Inflammatory macrophage treated with lipopolysaccharide for 4 hours (primary cell): Measurements from ENCODE around the gene IKZF1.

Experiments
- DNase-seq: peaks from one replicate; pipeline ENCODE4 v3.0.0-alpha.2; 2020

IKZF1 gene

DNA sequence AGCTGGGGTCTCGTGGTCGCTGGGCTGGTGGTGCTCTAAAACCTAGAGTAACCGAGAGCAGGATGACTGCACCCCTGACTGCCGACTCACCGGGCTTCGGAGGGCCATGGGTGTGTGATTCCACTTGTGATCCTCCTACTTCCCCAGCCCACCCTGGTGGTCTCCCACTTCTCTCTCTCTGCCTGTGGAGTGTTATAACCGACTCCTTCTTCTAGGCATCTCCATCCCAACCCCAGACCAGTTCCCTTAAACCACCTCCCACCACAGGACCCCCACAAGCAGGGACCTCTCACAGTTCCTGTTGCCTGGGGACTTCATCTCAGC, 52.4 kb downstream of the IKZF1 start:
- no peak for DNase-seq

DNA sequence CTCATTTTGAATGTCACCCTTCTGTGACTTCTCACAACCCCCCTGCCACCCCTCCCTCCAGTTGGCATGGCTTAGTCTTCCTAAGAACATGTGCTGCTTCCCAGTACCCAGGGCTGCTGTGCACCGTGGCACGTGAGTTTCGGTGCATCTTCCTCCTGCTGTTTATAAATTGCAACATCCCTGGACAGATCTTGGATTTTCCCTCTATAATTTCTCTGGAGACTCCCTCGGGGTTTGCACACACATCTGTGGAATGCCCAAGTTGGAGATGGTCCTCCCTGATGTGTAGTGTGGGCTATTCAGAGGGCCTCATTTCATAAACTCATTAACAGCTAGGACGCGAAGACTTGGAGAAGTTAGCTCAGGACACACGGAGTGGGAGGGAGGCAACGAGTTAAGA, 52.9 kb downstream of the IKZF1 start:
- peak; percentile 34 for DNase-seq

DNA sequence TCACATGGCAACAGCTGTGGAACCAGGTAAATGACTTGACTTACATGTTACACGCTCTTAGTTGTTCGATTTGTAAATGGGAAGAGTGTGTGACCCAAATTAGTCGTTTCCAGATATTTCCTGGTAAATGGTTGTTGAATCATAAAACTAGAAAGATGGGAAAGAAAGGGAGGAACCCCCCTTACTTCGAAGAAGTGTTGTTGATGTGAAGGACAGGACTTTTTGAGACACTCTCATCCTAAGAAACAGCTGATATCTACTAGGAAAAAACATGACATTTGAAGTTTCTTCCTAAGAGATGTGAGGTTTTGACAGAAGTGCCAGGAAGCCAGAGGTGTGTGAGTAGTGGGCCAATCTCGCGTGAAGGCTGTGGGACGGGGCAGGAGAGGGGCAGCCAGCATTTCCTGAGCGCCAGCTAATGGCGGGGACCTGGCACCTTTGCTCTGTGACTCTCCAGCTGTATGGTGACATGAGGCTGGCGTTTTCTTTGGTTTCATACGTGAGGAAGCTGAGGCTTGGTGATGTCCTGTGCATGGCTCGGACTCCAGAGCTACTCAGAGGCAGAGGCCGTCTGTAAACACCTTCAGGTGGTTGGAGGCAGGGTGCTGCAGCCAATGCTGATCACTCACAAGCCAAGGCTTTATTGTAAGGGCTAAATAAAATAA, 53.7 kb downstream of the IKZF1 start:
- no peak for DNase-seq

DNA sequence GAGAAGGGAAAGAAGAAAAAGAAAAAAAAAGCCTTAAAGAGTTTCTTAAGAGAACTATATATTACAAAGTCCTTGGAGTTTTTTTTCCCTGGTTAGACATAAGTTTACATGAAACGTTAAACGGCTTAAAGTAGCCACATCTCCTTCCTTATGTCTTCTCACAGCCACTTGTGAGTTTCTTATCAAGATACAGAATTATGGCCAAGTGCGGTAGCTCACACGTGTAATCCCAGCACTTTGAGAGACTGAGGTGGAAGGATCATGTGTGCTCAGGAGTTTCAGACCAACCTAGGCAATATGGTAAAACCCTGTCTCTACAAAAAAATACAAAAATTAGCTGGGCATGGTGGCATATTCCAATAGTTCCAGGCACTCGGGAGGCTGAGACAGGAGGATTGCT, 54.3 kb downstream of the IKZF1 start:
- no peak for DNase-seq

DNA sequence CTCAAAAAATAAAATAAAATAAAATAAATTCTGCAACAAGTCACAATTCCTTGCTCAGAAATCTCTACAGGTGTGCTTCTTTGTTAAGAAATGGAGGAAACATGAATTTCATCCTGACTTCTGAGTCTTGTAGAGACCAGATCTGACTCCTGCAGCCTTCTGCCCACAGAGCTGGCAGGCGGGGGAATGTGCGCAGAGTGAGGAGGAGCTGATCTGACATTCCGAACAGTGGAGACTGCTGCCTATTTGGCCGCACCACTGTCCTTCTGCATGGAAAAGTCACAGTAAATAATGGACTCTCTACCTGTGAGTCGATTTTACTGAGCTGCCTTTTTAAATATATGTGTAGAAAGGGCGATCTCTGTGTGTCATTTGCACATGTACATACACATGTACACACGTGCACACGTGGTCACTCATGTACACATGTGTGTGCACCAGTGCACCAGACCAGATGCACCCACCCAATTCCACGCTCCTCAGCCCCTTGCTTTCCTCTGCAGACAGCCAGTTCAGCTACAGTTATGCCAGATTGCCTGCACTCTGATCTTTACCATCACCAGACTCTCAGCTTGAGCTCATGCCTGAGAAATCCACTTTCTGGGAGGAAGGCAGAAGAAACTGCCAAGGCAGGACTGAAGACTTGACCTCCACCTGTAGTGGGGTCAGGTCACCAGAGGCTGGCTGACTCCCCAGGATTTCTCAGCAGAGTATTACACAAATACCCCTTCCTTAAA, 54.9 kb downstream of the IKZF1 start:
- DNase-seq = no peak

DNA sequence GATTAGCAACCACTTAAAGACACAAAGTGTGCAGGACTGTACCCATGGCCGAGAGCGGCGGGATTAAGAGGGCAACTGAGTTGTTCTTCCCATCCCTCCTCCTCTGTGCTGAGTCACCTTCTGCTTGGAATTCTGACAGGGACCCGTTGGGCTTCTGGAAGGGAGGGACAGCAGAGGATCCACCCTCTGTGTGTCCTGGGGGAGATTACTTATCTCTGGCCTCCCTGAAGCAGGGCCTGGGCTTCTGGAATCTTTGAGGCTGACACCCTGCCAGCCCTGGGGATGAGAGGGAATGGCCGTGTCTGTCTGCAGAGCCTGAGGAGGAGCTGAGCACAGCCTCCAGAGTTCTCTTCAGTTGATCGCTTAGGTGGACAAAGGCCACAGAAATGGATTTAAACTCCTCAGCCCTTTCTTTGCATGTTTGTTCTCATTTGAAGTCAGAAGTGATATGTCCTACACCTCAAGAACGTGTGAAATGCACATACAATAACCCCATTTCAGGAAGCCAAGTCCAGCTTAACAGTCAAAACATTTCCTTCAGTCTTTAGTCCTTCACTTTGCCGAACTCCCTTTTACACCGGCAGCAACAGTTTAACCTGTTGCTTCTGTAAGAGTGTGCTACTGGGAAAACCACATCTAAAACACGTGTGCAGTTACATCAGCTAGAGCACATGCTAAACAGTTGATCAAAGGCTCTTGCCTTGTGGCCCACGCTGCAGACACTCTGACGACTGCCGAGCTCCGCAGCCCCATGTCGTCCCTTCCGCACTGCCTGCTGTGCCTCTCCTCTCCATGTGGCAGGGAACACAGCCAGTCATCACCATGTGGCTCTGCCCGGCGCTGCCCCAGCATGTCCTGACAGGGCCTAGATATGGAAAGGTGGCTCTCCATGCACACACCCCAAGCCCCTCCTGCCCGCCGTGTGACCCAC, 55.7 kb downstream of the IKZF1 start:
- no peak for DNase-seq

DNA sequence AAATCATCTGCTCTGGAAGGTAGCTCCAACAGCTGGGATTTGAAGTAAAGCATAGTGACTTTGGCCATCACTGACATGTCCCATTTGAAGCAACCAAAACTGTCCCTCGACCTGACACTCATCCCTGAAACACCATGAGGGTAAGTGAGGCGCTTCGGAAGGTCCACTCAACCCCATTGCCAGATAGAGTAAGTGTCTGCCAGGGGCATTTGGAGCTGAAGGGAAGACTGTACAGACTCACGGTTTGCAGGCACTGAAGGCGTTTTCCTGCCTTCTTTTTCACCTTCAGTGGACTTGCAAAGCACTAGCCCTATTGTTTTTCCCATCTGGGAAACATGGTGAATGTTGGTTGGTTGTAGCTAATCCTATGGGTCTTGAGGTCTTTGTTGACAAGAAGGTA, 57.6 kb downstream of the IKZF1 start:
- no peak for DNase-seq

DNA sequence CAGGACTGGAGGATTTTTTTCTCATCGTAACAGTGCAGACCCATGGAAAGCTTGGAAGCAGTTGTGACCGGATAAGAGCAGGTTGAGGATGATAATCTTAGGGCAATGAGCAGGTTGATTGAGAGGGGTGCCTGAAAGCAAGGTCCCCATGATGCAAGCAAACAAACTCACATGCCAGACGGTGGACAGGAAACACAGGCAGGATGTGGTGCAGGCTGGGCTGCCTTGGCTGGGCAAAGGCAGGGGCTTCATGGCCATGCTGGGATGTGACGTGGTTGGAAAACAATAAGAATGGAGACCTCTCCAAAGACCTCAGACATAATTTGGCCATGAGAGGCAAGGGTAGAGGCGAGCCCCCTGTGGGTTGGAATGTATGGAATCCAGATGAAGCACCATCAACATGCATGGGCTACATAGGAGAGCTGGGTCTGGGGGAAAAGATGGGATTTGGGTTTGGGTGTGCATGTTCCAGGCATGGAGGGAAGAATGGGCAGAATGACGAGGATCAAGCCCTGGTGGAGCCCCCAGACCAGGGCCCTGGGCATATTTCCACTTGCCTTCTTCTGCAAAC, 58.3 kb downstream of the IKZF1 start:
- DNase-seq = no peak

DNA sequence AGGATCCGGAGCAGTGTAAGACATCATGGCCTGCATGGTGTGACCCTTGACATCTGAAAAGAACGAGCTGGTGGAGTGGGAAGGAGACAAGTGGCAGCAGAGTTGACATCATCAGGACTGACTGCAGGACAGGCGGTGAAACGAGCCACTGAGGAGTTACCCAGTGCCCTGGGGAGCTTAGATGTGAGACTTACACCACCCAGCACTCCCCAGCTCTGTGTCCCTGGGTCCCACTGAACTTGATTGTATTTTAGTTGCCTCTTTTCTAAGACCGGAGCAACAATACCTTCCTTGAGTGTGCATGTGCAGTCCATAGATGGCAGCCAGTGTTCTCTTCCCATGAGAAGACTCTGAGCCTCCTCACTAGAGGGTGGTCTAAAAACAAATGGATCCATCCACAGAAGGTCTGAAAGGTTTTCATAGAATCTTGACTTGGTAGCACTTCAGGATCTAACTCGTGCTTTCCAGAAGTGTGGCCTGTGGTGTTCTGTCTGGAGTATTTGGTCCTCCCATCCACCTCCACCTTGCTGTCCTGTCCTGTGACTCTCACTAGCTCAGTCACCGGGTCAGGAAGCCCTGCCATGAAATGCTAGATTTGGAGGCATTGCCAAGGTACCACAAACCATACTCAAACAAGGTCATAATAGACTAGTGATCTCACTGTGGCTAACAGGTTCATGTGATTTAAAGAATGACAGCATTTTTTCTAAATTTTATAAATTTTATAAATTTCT, 59.0 kb downstream of the IKZF1 start:
- no peak for DNase-seq

DNA sequence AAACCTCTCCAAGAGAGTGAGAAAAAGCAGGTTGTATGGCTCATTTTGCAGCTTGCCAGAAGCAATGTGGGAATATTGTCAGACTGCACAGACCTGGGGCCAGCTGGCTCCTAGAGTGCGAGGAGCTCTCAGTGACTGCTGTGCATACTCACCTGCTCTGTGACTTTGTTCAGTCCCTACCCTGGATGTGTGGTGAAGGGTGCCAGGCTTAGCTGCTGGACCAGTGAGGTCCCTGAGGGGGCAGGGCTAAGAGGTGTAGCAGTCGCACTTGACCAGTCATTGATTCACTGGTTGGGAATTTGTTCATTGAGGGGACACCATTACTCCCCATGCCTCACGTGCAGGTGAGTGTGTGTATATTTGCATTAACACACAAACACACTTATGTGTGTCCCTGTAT, 60.1 kb downstream of the IKZF1 start:
- DNase-seq = no peak

DNA sequence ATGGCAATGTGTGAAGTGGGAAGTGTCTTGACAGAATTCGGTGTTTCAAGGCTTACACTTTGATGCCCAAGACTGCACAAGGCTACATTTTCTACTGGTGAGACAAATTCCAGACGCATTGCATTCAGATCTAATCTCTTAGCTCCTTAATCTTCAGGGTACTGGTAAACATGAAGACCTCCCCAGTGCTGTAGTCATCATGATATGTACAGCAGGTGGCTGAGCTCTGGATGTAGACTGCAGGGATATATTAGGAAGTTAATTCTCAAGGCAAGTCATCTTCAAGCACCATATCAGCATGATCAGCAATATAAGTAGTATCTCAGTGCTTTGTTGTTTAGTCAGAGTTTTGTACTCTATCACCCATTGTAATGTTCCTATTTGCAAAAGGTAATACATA, 61.8 kb downstream of the IKZF1 start:
- DNase-seq = no peak

DNA sequence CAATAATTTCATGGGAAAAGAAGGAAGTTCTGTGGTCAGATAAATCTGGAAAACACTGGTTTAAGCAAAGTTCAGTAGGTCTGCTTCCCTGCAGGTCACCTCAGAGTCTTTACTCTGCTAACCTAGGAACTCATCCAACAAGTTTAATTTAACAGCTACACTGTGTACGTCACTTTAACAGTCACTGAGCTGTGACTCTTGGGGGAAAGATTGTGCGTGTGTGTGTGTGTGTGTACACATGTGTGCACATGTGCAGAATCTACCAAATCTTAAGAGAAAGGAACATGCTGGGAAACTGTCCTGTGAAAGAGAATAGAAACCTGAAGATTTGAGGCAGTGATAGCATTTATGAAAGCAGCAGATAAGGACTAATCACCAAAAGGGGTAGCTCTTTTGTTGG, 62.6 kb downstream of the IKZF1 start:
- DNase-seq = no peak

DNA sequence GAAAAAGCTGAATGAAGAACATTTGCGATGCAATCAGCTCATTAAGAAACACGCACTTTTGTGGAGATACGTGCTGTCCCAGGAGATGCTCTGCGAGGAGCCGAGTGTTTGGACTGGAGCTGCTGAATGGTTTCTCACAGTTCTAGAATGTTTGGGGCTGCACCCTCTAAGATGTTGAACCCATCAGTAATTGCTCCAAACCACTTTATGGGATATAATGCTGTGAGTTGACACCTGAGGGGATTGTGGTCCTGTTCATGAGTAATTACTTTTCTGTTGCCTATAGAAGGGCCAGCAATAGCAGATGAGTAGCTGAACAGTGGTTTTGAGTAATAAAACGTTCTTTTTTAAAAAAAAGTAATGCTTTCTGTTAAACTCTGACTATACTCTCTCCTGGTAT, 63.1 kb downstream of the IKZF1 start:
- DNase-seq = no peak

DNA sequence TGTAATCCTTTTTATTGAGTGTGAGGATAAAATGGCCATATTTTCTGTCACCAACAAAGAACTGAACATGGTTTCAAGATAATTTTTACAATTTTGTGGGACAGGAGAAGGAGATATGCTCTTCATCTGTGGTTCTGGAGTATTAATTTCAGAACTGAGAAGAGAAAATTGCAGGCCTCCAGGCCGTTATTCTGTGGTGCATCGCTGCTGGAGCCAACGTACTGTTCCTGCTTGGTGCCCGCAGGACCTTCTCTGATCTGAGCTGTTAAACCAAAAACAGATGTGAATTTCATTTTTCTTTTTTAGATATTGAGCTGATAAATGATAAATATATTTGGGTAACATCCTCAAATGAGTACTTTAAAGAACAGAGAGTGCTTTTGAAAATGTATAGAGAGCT, 63.9 kb downstream of the IKZF1 start:
- no peak for DNase-seq

DNA sequence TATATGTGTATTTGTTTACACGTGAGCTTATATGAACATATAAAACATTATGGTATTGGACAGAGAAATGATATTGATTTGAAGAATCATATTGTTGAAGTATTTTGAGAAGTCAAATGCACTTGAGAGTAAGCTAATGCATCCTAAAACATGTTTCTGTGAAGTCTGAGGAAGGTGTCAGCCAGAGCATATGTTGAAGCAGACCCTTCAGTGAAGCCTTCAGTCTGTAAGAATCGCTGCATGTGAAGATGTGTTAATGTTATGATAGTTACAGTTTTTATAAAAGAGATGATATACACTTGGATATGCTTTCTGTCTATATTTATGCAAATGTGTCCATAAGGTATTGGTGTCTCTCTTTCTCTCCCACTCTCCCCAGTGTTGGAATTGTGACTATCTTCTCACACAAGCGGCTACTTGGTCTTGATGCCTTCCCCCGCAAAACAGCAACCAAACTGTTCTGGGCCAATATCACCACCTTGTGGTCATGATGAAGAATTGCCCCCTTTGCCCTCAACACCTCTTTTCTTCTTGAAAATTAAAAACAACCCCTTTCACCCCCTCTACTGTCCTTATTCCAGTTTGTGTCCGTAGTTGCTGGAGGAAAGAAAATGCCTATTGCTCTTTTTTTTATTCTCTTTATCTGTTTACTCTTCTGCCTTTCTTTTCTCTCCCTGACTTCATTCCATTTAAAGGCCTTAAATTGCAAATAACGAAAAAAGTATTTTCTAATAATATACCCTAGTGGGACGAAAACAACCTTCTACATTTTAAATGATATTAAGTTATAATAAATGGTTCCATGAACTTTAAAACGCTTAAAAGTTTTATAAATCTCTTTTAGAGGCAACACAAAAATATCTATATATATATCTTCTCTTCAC, 64.9 kb downstream of the IKZF1 start:
- DNase-seq = peak; percentile 60

DNA sequence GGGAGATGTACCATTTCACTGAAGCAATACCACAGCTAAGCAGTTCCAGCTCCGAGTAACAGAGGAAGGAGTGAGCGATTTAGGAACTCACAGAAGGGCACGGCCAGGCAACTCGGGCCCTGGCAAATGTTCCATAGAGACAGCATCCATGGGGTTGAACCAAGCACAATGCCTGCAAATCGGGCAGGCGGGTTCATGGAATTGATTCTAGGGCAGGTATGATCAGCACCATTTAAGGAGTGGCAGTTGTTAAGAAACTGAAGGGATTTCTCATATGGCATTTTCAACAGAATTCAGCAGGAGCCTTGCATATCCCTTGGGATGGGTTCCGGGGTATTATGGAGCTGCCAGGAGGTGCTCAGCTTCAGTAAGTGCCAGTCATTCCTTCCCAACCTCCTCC, 66.4 kb downstream of the IKZF1 start:
- DNase-seq = no peak

DNA sequence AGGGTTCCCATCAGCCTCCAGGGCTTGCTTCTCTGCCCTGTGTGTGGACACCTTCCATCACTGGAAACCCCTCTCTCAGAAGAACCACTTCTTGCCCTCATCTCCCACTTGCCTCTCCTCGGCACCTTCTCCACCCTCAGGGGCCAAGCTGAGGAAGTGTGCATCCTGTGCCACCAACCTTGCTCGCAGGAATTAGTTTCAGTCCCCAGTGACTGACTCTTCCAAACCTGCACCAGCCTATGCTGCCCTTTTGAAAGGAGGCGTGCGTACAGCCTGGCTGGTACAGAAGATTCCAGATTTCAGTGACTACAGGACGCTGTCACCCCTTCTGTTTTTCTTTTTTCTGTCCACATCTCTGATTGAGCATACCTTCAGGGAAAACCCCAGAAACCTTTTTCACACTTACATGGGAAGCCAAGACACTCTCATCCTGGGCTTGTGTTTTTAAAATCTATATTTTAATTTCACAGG, 67.1 kb downstream of the IKZF1 start:
- no peak for DNase-seq

DNA sequence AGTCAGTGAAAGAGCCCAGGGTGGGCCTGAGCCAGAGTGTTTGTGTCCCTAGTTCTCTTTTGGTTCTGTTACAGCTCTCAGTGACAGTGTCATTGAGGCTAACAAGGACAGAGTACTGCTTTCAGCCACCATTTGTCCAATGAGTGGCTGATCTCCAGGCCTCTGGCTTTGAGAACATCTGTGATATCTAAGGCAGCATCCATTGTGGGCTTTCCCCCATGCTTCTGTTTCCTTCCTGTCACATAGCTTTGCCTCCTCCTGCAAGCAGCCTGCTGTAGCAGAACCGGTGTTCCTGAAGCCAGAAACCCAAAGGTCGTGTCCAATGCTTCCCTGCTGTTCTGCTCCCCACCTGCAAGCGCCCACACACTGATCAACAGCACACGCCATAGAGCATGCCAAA, 68.4 kb downstream of the IKZF1 start:
- DNase-seq = no peak

DNA sequence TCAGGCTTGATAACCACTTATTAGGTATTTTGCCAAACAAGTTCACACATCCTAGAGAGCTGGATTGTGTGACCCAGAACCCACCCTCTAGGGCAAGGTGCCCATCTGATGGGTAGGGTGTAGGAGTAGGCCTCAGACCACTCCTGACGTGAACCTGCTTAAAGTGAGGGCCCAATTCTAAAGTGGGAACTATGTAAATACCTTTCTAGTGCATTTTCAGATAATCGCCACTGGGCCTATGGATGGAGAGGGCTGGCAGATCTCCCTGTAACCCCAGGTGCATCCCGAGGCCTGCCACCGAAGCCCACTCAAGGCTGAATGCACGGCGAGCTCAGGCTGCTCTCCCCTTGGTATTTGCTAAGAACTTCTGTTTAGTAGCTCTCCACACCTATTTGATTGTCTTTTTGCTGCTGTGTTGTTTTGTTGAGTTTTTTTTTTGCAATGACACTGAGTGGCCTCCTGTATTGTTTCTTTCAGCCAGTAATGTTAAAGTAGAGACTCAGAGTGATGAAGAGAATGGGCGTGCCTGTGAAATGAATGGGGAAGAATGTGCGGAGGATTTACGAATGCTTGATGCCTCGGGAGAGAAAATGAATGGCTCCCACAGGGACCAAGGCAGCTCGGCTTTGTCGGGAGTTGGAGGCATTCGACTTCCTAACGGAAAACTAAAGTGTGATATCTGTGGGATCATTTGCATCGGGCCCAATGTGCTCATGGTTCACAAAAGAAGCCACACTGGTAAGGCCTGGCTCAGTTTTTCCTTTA, 71.7 kb downstream of the IKZF1 start:
- DNase-seq = no peak

DNA sequence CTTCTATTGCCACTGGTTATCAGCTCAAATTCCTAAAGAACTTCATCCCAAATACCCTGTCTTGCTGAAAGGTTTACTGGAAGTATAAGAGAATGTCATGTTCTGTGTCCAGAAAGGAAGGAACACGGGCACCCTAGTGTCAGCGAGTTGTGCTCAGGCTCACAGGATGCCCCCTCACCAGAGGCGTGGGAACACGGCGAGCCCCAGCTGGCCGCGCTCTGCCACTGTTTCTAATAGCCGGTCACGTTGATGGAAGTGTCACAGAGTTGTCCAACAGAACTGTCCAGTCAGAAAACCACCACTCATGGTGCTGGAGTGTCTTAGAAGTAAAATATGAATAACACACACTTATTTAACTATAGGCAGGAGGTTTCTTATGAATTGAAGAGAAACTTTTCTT, 72.8 kb downstream of the IKZF1 start:
- DNase-seq = no peak

DNA sequence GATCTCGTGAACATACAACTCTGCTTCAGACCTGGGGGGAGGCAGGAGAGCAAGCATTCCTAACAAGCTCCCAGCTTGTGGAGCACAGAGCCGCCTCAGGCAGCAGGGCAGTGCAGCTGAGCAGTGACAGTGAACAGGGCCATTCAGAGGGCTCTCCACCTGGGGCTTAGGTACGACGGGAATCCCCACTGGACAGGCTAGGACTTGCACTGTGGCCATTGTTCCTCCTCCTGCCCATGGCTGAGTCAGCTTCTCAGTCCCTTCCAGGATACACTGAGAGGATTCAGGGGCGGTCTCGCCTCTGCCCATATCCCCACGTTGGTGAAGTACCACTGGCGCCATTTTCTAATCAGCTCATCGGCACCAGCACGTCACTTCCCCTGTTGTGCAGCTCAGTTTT, 74.6 kb downstream of the IKZF1 start:
- no peak for DNase-seq
